Fibroblast of gingiva (primary cell): ENCODE measurements around the gene PDE6C.

Experiments used
- DNase-seq: peaks from one replicate; pipeline ENCODE4 v3.0.0-alpha.2; 2011; ENCODE audit warnings: low read depth

Gene PDE6C

GRCh38 chr10:93702210-93703001 is 90.1 kb downstream of the PDE6C start, which contains the start of gene FRA10AC1:
Gene FRA10AC1 (minus strand): TSS chr10:93702592. CDS start chr10:93700106, 2,486 bp downstream.
- DNase-seq = peak; percentile 95

DNA sequence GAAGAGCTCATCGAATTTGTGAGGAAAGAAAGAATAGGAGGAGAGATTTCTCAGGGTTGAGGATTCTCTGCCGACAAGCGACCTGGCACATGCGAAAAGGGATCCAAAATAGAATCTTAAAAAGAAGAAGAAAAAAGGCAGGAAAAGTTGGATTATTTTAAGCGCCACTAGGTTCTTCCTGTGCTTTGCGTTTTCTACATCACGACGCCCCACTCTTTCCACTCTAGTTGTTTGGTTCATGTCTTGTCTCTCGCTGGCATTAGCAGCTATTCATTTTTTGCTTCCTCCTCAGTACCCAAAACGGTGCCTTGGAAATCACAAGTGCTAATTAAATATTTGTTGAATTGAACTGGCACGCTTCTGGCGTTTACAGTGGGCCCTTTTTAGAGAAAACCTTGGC is 90.7 kb downstream of the PDE6C start:
- DNase-seq = no peak

GRCh38 chr10:93703841-93704240 is 91.5 kb downstream of the PDE6C start:
- no peak for DNase-seq

GRCh38 chr10:93704451-93704850 is 92.1 kb downstream of the PDE6C start:
- DNase-seq = no peak

DNA sequence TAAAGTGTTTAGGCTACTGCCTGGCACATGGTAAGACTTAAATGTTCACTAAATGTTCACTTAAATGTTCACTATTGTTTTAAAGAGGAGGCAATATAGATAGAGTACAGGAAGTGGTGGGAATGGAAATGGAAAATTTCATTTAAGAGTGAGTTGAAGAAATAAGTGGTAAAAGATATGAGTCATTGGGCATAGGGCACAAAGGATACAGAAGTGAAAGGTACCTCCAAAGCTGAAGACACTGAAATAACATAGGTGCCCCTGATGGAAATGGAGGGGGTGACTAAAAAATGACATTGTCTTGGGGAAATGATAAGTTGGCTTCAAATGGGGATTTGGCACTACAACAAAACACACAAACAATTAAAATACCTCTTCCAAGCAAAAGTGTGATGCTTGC is 95.3 kb downstream of the PDE6C start:
- no peak for DNase-seq

DNA sequence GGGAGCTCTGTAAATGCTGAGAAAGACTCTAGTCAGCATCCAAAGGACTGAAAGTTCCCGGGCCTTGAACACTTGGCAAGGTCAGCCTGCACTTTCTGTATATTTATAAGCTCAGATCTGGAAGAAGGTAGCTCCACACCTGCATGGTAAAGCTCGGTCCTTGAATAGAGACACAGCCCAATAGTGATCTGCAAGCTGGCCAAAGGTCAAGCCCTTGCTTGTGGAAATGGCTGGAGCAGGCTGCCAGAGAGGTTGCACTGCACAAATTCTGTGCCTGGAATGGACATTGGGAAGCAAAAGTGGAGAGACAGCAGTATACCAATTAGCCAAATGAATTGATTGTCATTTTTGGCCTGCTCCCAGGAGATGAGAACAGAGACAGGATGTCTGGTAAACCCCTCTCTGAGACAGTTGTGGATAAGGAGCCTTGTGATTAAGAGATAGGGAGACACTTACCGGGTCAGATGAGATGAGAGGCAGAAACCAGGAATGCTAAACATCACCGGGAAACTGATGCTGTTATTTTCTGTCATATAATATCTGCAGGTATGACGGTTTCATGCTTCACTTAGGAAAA is 98.1 kb downstream of the PDE6C start:
- DNase-seq = no peak

- no peak for DNase-seq
Measured at GRCh38 chr10:93711891-93712290, 99.6 kb downstream of the PDE6C start.

GRCh38 chr10:93712593-93712992 is 100.3 kb downstream of the PDE6C start:
- DNase-seq = no peak

DNA sequence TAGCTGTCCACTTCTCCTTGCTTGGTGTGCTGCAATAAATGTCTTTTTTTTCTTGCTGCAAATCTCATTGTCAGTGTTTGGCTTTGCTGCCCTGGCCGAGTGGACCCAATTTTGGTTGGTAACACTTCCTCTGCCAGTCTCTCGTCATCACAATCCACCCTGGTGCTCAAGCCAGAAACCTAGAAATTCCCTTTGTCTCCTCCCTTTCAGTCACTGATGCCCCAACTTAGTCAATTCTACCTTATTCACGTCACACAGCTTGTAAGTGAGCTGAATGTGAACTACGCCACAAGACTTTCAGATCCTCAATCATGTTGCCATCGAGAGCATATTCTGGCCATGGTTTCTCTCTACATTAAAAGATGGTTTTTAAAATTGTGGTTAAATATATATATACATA is 103.0 kb downstream of the PDE6C start:
- no peak for DNase-seq
